Measurements from ENCODE around the gene NOVA2.

NOVA2 gene

GRCh38 chr19:45889210-45889885 is 84.3 kb downstream of the NOVA2 start:
- no peak for DNase-seq

- DNase-seq: no peak
These were observed 86.4 kb downstream of the NOVA2 start for GRCh38 chr19:45887200-45887710.

- peak; percentile 90 for DNase-seq
These were observed 87.1 kb downstream of the NOVA2 start for GRCh38 chr19:45886427-45887199.

- peak; percentile 89 for DNase-seq
These were observed 87.9 kb downstream of the NOVA2 start, which contains the start of gene IRF2BP1 for GRCh38 chr19:45885556-45886426. TSS of gene IRF2BP1 (minus strand) at chr19:45886141. CDS start at chr19:45885774, 367 bp downstream.

- no peak for DNase-seq
These were observed 88.7 kb downstream of the NOVA2 start for GRCh38 chr19:45884682-45885555.

- DNase-seq: no peak
These were observed 89.6 kb downstream of the NOVA2 start for GRCh38 chr19:45883881-45884681.

All from CD4-positive, alpha-beta T cell treated with Interleukin-4 for 4 hours (primary cell).